Posterior cingulate gyrus (tissue), 11 donors: Measurements from ENCODE around the gene COL16A1.

Experiments used
- DNase-seq, 10 donors: peaks; one replicate each; pipeline versions ENCODE4 v3.0.0 to v3.0.0-alpha.2; 2020 to 2021; ENCODE audit warnings: mixed read lengths in 3 of 10
- intact Hi-C: fragments of 100-400 bp; cut with DNase I; formaldehyde crosslinking; loops from one replicate; pipeline ENCODE4 v1.15.1; 2023

Gene COL16A1

GRCh38 chr1:31617916-31618746 is 85.7 kb downstream of the COL16A1 start:
- intact Hi-C loops: loop anchor here (1.0 kb wide), 1 partner anchor 54 kb away; no protein-coding TSS in a partner anchor
- peak in 1 of 10 donors; percentile 77 for DNase-seq

GRCh38 chr1:31617218-31617915 is 86.5 kb downstream of the COL16A1 start, which contains the start of gene HCRTR1:
HCRTR1 (plus strand) TSS chr1:31617689; CDS start chr1:31619193, 1,504 bp downstream.
- intact Hi-C loops: no loop called here
- DNase-seq: no peak

GRCh38 chr1:31615939-31616338 is 87.9 kb downstream of the COL16A1 start:
- no peak for DNase-seq
- intact Hi-C loops: no loop called here

- DNase-seq: peak in 1 of 10 donors; percentile 26
- intact Hi-C loops: no loop called here
Observed at GRCh38 chr1:31615414-31615813, 88.4 kb downstream of the COL16A1 start.

- intact Hi-C loops: no loop called here
- peak in 1 of 10 donors; percentile 74 for DNase-seq
Observed at GRCh38 chr1:31614414-31615005, 89.3 kb downstream of the COL16A1 start.

- no peak for DNase-seq
- intact Hi-C loops: no loop called here
Observed at GRCh38 chr1:31609514-31610118, 94.2 kb downstream of the COL16A1 start.

- intact Hi-C loops: no loop called here
Observed at GRCh38 chr1:31607360-31607759, 96.5 kb downstream of the COL16A1 start.

GRCh38 chr1:31605908-31606427 is 97.8 kb downstream of the COL16A1 start:
- DNase-seq: peak in 1 of 10 donors; percentile 10
- intact Hi-C loops: no loop called here

More at GRCh38 chr1:31607360-31607759, 96.5 kb downstream of the COL16A1 start:
- DNase-seq: peak in 1 of 10 donors; percentile 10
